Stimulated activated CD4-positive, alpha-beta T cell treated with anti-CD3 and anti-CD28 coated beads, Interleukin-2, amount 100 ng/mL, for 48 hours (primary cell): Measurements from ENCODE around the gene HEBP1.

Experiments
- DNase-seq, 2 donors: peaks; one replicate each; pipeline ENCODE4 v3.0.0-alpha.2; 2020

HEBP1 gene

GRCh38 chr12:13023811-13024530 lies 23.9 kb upstream of the HEBP1 start:
- no peak for DNase-seq

GRCh38 chr12:13022851-13023271 lies 22.8 kb upstream of the HEBP1 start:
- no peak for DNase-seq

- DNase-seq, result no peak
These were observed 11.0 kb upstream of the HEBP1 start for GRCh38 chr12:13011098-13011497.

GRCh38 chr12:13008741-13009380 lies 8.8 kb upstream of the HEBP1 start:
- no peak for DNase-seq

GRCh38 chr12:13007496-13008233 lies 7.6 kb upstream of the HEBP1 start:
- no peak for DNase-seq

GRCh38 chr12:13005649-13006048 lies 5.6 kb upstream of the HEBP1 start:
- DNase-seq, result no peak

GRCh38 chr12:13004986-13005385 lies 4.9 kb upstream of the HEBP1 start:
- no peak for DNase-seq

GRCh38 chr12:13004361-13004760 lies 4.3 kb upstream of the HEBP1 start:
- no peak for DNase-seq

GRCh38 chr12:13002301-13003097 lies 2.4 kb upstream of the HEBP1 start:
- DNase-seq, result no peak

GRCh38 chr12:13001775-13002040 lies 1.6 kb upstream of the HEBP1 start:
- DNase-seq, result no peak

GRCh38 chr12:13000925-13001774 lies 1.1 kb upstream of the HEBP1 start:
- peak in 1 of 2 donors; percentile 22 for DNase-seq

GRCh38 chr12:13000616-13000924 lies 505 bp upstream of the HEBP1 start:
- no peak for DNase-seq

- DNase-seq, result no peak
These were observed 650 bp downstream of the HEBP1 start for GRCh38 chr12:12999271-12999958.

GRCh38 chr12:12998248-12998647 lies 1.8 kb downstream of the HEBP1 start:
- no peak for DNase-seq

GRCh38 chr12:12997734-12998133 lies 2.3 kb downstream of the HEBP1 start:
- no peak for DNase-seq

GRCh38 chr12:12997156-12997555 lies 2.9 kb downstream of the HEBP1 start:
- no peak for DNase-seq

GRCh38 chr12:12996209-12996608 lies 3.9 kb downstream of the HEBP1 start:
- no peak for DNase-seq

GRCh38 chr12:12995088-12995487 lies 5.0 kb downstream of the HEBP1 start:
- no peak for DNase-seq

- DNase-seq, result no peak
These were observed 6.7 kb downstream of the HEBP1 start for GRCh38 chr12:12993367-12993766.

- DNase-seq, result no peak
These were observed 7.5 kb downstream of the HEBP1 start for GRCh38 chr12:12992418-12993130.
